H1 (cell line): ENCODE results near the gene GPC6. TPM values are rescaled to one million over a fixed set of nuclear protein-coding genes. Genes with fewer than 3 reads are reported as not detected.

Experiments
- CTCF ChIA-PET: fragments of 300-600 bp; sonication (Branson Sonifier 250); formaldehyde crosslinking; loops from one replicate; lab custom pipeline; 2021; ENCODE audit not compliant: partially characterized antibody; lab: Charles Lee
- POLR2A ChIA-PET: fragments of 300-600 bp; sonication (Branson Sonifier 250); formaldehyde crosslinking; loops from one replicate; lab custom pipeline; 2021; ENCODE audit warnings: inconsistent platforms; ENCODE audit not compliant: partially characterized antibody; lab: Charles Lee
- DNase-seq, 2 experiments: peaks; one replicate each; pipeline versions ENCODE4 v3.0.0 to v3.0.0-alpha.2; 2010 to 2022; ENCODE audit warnings: low spot score in 2 of 2, low read depth in 1 of 2, mixed read lengths in 1 of 2
- FAIRE-seq: peaks from 2 replicates; lab custom pipeline; 2011; peaks lifted over from hg19 to GRCh38; lab: Jason Lieb, UNC
- H2AFZ ChIP-seq: 2 replicates; pipeline ENCODE4 v1.8.1; 2012; ENCODE audit warnings: low read length, inconsistent platforms
- H2AK5ac ChIP-seq: 2 replicates; pipeline ENCODE4 v1.6.1; 2013; ENCODE audit warnings: low read depth, low read length
- H2BK120ac ChIP-seq: replicated peaks from 2 replicates; pipeline ENCODE3; 2013; ENCODE audit warnings: low read depth, low read length, inconsistent platforms
- H2BK12ac ChIP-seq: 2 replicates; pipeline ENCODE4 v1.6.1; 2013; ENCODE audit warnings: low read depth, low read length
- H2BK15ac ChIP-seq: 2 replicates; pipeline ENCODE4 v1.6.1; 2013; ENCODE audit warnings: low read length
- H2BK20ac ChIP-seq: 2 replicates; pipeline ENCODE4 v1.6.1; 2013; ENCODE audit warnings: low read length
- H2BK5ac ChIP-seq: 2 replicates; pipeline ENCODE4 v1.6.1; 2013; ENCODE audit warnings: low read depth, low read length
- H3K14ac ChIP-seq: 2 replicates; pipeline ENCODE4 v1.6.1; 2013; ENCODE audit warnings: inconsistent platforms; ENCODE audit not compliant: insufficient read length
- H3K18ac ChIP-seq: 2 replicates; pipeline ENCODE4 v1.6.1; 2013; ENCODE audit warnings: low read length; ENCODE audit errors: extremely low read depth
- H3K23ac ChIP-seq: 2 replicates; pipeline ENCODE4 v1.6.1; 2013; ENCODE audit warnings: inconsistent platforms; ENCODE audit not compliant: insufficient read length
- H3K23me2 ChIP-seq: 2 replicates; pipeline ENCODE4 v1.6.1; 2013; ENCODE audit warnings: low read depth, low read length
- H3K27ac ChIP-seq: 2 replicates; pipeline ENCODE4 v1.6.1; 2011; ENCODE audit warnings: low read depth, low read length, inconsistent platforms
- H3K27me3 ChIP-seq, 4 experiments: replicated peaks in 1 of 4; 1 replicate in 1 of 4; 2 replicates in 3 of 4; pipeline versions ENCODE4 v1.6.1 to v1.8.1; 2011 to 2013; ENCODE audit warnings: low read length in 3 of 4, mild to moderate bottlenecking in 3 of 4, inconsistent platforms in 2 of 4, mixed read lengths in 2 of 4, moderate library complexity in 1 of 4; ENCODE audit not compliant: control insufficient read depth in 3 of 4, insufficient read depth in 3 of 4; ENCODE audit errors: extremely low read depth in 1 of 4
- H3K36me3 ChIP-seq, 4 experiments: 2 replicates each; pipeline versions ENCODE4 v1.6.1 to v1.8.1; 2011 to 2013; ENCODE audit warnings: mild to moderate bottlenecking in 4 of 4, low read length in 3 of 4, moderate library complexity in 2 of 4, control low read depth in 1 of 4, inconsistent platforms in 1 of 4; ENCODE audit not compliant: insufficient read depth in 4 of 4, control insufficient read depth in 2 of 4
- H3K4ac ChIP-seq: replicated peaks from 2 replicates; pipeline ENCODE3; 2013; ENCODE audit warnings: low read length, low read depth, mixed read lengths, inconsistent platforms; ENCODE audit not compliant: insufficient read length
- H3K4me1 ChIP-seq, 4 experiments: replicated peaks in 1 of 4; 1 replicate in 1 of 4; 2 replicates in 3 of 4; pipeline versions ENCODE4 v1.6.1 to v1.8.1; 2011 to 2013; ENCODE audit warnings: low read length in 3 of 4, inconsistent platforms in 2 of 4, mixed read lengths in 1 of 4; ENCODE audit not compliant: insufficient read depth in 4 of 4, control insufficient read depth in 3 of 4
- H3K4me2 ChIP-seq, 2 experiments: 2 replicates each; pipeline versions ENCODE4 v1.6.1 to v1.8.1; 2011 to 2013; ENCODE audit warnings: low read depth in 2 of 2, low read length in 2 of 2, control low read depth in 1 of 2, inconsistent platforms in 1 of 2, mild to moderate bottlenecking in 1 of 2; ENCODE audit not compliant: insufficient read depth in 1 of 2
- H3K4me3 ChIP-seq, 4 experiments: fragments of 200-600, 300-600 bp in 1 of 4; sonication (generic), shearing (Covaris generic), sonication (Bioruptor Twin) in 1 of 4; 2 replicates each; pipeline versions ENCODE4 v1.5.1 to v1.8.1; 2011 to 2016; ENCODE audit warnings: low read length in 4 of 4, low read depth in 3 of 4, control low read depth in 2 of 4, inconsistent platforms in 2 of 4, mild to moderate bottlenecking in 2 of 4, mixed read lengths in 1 of 4, moderate library complexity in 1 of 4; ENCODE audit not compliant: insufficient read depth in 2 of 4; ENCODE audit errors: extremely low read depth in 1 of 4
- H3K56ac ChIP-seq: replicated peaks from 2 replicates; pipeline ENCODE3; 2013; ENCODE audit warnings: low read depth, mild to moderate bottlenecking, mixed read lengths, low read length, inconsistent platforms; ENCODE audit not compliant: insufficient read length
- H3K79me1 ChIP-seq: 2 replicates; pipeline ENCODE4 v1.6.1; 2013; ENCODE audit warnings: low read depth, low read length, control low read depth
- H3K79me2 ChIP-seq, 2 experiments: 2 replicates each; pipeline versions ENCODE4 v1.6.1 to v1.8.1; 2012 to 2013; ENCODE audit warnings: low read length in 2 of 2, mild to moderate bottlenecking in 2 of 2, inconsistent platforms in 1 of 2; ENCODE audit not compliant: insufficient read depth in 2 of 2, control insufficient read depth in 1 of 2
- H3K9ac ChIP-seq, 4 experiments: replicated peaks in 1 of 4; 1 replicate in 1 of 4; 2 replicates in 3 of 4; pipeline versions ENCODE4 v1.6.1 to v1.8.1; 2011 to 2013; ENCODE audit warnings: low read depth in 3 of 4, low read length in 3 of 4, control low read depth in 2 of 4, mild to moderate bottlenecking in 2 of 4, moderate library complexity in 2 of 4, inconsistent platforms in 1 of 4; ENCODE audit errors: extremely low read depth in 1 of 4
- H3K9me3 ChIP-seq, 2 experiments: 2 replicates each; pipeline versions ENCODE4 v1.6.1 to v1.8.1; 2012 to 2013; ENCODE audit warnings: mild to moderate bottlenecking in 2 of 2, moderate library complexity in 2 of 2, control low read depth in 1 of 2, inconsistent platforms in 1 of 2, low read depth in 1 of 2, low read length in 1 of 2, mixed read lengths in 1 of 2; ENCODE audit not compliant: insufficient read depth in 2 of 2
- H4K20me1 ChIP-seq, 2 experiments: replicated peaks in 1 of 2; 2 replicates each; pipeline versions ENCODE3 to v1.8.1; 2011 to 2013; ENCODE audit warnings: inconsistent platforms in 2 of 2, low read length in 2 of 2, mild to moderate bottlenecking in 1 of 2; ENCODE audit not compliant: insufficient read depth in 2 of 2, control insufficient read depth in 1 of 2
- H4K5ac ChIP-seq: 2 replicates; pipeline ENCODE4 v1.6.1; 2013; ENCODE audit warnings: low read length, low read depth, mixed read lengths, inconsistent platforms; ENCODE audit not compliant: insufficient read length
- H4K8ac ChIP-seq: 2 replicates; pipeline ENCODE4 v1.8.0; 2013; ENCODE audit warnings: mild to moderate bottlenecking, moderate library complexity, low read length, inconsistent platforms; ENCODE audit not compliant: insufficient read depth; ENCODE audit errors: extremely low read depth
- H4K91ac ChIP-seq: replicated peaks from 2 replicates; pipeline ENCODE3; 2013; ENCODE audit warnings: low read length, mixed read lengths, inconsistent platforms; ENCODE audit not compliant: insufficient read length
- YY1 ChIP-seq: IDR thresholded peaks from 2 replicates; pipeline ENCODE4 v1.6.1; 2011; ENCODE audit warnings: low read depth, mild to moderate bottlenecking, low read length
- WGBS, 2 experiments: shearing (Covaris generic) in 1 of 2; methylation state at CpG; one replicate each; pipeline versions ENCODE4 v1.1.6 to v1.1.7; 2013 to 2015; ENCODE audit warnings: low lambda C conversion rate in 2 of 2, mixed read lengths in 2 of 2, inconsistent platforms in 1 of 2, low coverage in 1 of 2, missing lambda C conversion rate in 1 of 2; ENCODE audit not compliant: insufficient replicate concordance in 2 of 2, insufficient coverage in 1 of 2, insufficient read length in 1 of 2; ENCODE audit errors: extremely low coverage in 1 of 2, missing lambda C conversion rate in 1 of 2; 5-methylcytosine and 5-hydroxymethylcytosine counted together
- polyA plus RNA-seq, 7 experiments: library from polyadenylated mRNA; depleted of rRNA in 3 of 7; stranded (reverse) in 5 of 7; unstranded in 2 of 7; fragments of >200 nt in 5 of 7; fragments of 200-250 nt in 2 of 7; gene quantifications; 1 replicate in 5 of 7; 2 replicates in 1 of 7; 4 replicates in 1 of 7; pipeline versions ENCODE4 v1.2.1 to v1.2.3, GENCODE V29; 2011 to 2013; ENCODE audit warnings: missing spikeins in 2 of 7, mixed read lengths in 2 of 7
- total RNA-seq: library from RNA; stranded (reverse); fragmentation: NEBNext Ultra II Directional; extraction: Animal tissue kit (Norgen Biotek cat#: 25700); gene quantifications from 2 replicates; pipeline ENCODE4 v1.2.1, GENCODE V29; 2021

GPC6 gene
- total and polyA plus RNA-seq, 2 of the 8 experiments (the other 6 are each of a cell fraction or from before 2014, with no cell fraction given): 5.4 to 12.0 TPM

DNA sequence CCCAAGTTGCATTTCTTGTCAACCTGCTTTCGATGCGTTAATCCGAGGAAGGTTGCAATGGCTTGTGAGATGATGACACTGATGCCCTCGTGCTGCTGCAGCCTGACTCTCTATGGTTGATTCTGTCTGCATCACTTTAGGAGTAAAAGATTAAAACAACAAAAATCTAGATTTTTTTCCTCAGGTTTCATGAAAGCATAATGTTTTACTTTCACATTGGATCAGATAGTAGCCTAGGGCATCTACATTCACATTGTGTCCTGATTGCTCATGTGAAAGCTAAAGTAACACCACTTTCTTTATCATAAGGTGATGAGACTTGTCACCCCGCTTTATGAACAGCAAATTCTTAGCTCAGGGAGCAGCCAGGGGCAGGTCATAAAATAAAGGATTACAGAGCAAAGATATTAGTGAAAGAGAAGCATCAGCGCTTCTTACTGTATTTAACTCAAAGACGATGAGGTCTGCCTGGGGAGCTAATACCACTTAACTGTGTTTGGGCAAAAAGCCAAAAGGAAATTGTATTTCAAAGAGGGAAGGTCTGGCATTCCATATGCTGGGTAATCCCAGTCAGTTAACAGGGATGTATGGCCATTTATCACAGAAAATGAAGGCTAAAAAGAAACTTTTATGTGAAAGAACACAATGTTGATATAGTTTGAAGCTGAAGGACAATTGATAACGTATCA lies 270.5 kb downstream of the GPC6 start:
- Histone ChIP-seq H3K23ac (no peak overlapping the region), H2AK5ac (peak overlapping the region; percentile 97; the same call in 1 of the 2 replicates), H4K8ac (no peak overlapping the region), H2BK20ac (no peak overlapping the region; the same call in 1 of the 2 replicates), H3K14ac (no peak overlapping the region), H3K56ac (no peak overlapping the region), H4K91ac (peak overlapping the region; percentile 77), H3K36me3 (no peaks in the 10 kb centered on the region), H3K27ac (no peak overlapping the region), H2AFZ (no peak overlapping the region), H3K4me2 (no peak overlapping the region; a peak in 1 of 4 replicates), H3K18ac (no peak overlapping the region), H4K5ac (no peak overlapping the region), H2BK5ac (no peak overlapping the region), H3K23me2 (no peaks in the 10 kb centered on the region; the same call in 1 of the 2 replicates), H3K4ac (peak overlapping the region; percentile 92), H3K9me3 (no peaks in the 10 kb centered on the region), H3K79me2 (no peaks in the 10 kb centered on the region), H3K9ac (no peak overlapping the region), H3K4me3 (no peak overlapping the region), H4K20me1 (no peaks in the 10 kb centered on the region), H3K79me1 (no peaks in the 10 kb centered on the region), H2BK120ac (peak overlapping the region; percentile 95), H2BK12ac (peak overlapping the region; percentile 29), H3K27me3 (no peaks in the 10 kb centered on the region), H3K4me1 (peaks cover 0 to 6% (median 3%) of the 10 kb centered on the region in 4 experiments; a peak in 2 of 7 replicates), H2BK15ac (no peak overlapping the region)
- DNase-seq: no peak
- no peak for FAIRE-seq
- CTCF ChIA-PET: interaction anchor here (1.1 to 1.3 kb wide), 2 partner anchors 10 to 249 kb away, joined by 4 read pairs; no protein-coding TSS in a partner anchor
- 84% methylated on average over 8 of the region's 8 CpGs; no CpG with 5 or more reads in 1 of the 2 experiments for WGBS, 2 experiments
- POLR2A ChIA-PET: interaction anchor here (2.6 kb wide), 1 partner anchor 10 kb away, joined by 14 read pairs; no protein-coding TSS in a partner anchor
- no peak for TF ChIP-seq YY1
